GM12892 (cell line): Measurements from ENCODE around the gene CAGE1.

ENCODE experiments used
- POLR2A ChIP-seq: IDR thresholded peaks from 2 replicates; pipeline ENCODE4 v1.6.1; 2011; ENCODE audit warnings: low read depth, low read length, control low read depth
- POLR2AphosphoS5 ChIP-seq: IDR thresholded peaks from 2 replicates; pipeline ENCODE4 v1.6.1; 2011; ENCODE audit warnings: low read depth, low read length, control low read depth
- TAF1 ChIP-seq: IDR thresholded peaks from 2 replicates; pipeline ENCODE4 v1.6.1; 2011; ENCODE audit warnings: low read depth, mild to moderate bottlenecking, control low read depth, low read length, borderline replicate concordance

DNA sequence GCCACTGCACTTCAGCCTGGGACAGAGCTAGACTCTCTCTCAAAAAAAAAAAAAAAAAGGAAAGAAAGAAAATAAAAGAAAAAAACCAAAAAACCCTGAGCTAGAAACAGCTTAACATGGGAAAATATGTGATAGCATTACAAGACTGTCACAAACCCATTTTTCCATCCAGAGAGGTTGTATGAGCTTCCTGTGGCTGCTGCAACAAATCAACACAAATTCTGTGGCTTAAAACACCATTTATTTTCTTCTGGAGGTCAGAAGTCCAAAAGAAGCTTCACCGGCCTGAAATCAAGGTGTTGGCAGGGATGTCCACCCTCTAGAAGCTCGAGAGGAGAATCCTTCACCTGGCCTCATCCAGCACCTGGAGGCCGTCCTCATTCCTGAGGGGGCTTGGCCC lies 54.9 kb downstream of the CAGE1 start:
- TF ChIP-seq POLR2A (no peak), POLR2AphosphoS5 (no peak), TAF1 (no peak)
